Middle frontal gyrus (tissue), 1 donor: ENCODE results near the gene PTBP3.
"Not testable (repeated sequence)": the region's sequence is repeated elsewhere in the genome, so short reads cannot be mapped to it uniquely, and the experiment has no call there.

ENCODE experiments used
- DNase-seq: peaks from one replicate; pipeline ENCODE4 v3.0.0-alpha.2; 2015; ENCODE audit warnings: low spot score; ENCODE audit errors: extremely low spot score

The PTBP3 gene, protein sequence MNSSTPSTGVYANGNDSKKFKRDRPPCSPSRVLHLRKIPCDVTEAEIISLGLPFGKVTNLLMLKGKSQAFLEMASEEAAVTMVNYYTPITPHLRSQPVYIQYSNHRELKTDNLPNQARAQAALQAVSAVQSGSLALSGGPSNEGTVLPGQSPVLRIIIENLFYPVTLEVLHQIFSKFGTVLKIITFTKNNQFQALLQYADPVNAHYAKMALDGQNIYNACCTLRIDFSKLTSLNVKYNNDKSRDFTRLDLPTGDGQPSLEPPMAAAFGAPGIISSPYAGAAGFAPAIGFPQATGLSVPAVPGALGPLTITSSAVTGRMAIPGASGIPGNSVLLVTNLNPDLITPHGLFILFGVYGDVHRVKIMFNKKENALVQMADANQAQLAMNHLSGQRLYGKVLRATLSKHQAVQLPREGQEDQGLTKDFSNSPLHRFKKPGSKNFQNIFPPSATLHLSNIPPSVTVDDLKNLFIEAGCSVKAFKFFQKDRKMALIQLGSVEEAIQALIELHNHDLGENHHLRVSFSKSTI

DNA sequence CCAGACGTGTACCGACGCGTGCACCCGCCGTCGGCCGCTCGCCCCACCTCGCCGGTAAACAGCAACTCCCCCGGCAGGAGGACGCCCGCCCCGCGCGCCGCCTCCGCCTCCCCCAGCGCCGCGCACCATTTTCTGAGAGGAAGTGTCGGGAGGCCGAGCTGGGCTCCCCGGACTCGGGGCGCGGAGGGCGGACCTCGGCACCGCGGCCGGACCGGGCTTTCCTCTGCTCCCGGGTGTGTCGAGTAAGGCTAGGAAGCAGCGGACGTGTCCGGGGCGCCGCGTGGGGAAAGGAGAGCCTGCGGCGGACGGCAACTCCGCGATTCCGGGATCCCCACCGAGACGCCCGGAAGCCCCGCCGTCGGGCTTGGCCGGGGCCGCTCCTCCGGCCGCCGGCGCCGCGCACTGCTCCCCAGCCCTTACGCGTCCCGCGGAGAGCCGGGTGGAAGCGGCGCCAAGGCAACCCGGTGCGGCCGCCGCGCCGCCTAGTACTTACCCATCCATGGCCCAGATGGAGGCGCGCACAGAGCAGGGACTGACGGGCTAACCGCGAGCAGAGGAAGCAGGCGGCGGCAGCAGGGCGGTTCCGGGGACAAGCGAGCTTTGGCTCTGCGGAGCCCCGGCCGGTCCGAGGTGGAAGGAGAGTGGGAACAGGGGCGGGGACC lies at the start of gene PTBP3:
Gene PTBP3 (minus strand): TSS at position 643 of the 662 bp plus-strand sequence. CDS start 35,754 bp downstream, outside the sequence.
- no peak for DNase-seq

DNA sequence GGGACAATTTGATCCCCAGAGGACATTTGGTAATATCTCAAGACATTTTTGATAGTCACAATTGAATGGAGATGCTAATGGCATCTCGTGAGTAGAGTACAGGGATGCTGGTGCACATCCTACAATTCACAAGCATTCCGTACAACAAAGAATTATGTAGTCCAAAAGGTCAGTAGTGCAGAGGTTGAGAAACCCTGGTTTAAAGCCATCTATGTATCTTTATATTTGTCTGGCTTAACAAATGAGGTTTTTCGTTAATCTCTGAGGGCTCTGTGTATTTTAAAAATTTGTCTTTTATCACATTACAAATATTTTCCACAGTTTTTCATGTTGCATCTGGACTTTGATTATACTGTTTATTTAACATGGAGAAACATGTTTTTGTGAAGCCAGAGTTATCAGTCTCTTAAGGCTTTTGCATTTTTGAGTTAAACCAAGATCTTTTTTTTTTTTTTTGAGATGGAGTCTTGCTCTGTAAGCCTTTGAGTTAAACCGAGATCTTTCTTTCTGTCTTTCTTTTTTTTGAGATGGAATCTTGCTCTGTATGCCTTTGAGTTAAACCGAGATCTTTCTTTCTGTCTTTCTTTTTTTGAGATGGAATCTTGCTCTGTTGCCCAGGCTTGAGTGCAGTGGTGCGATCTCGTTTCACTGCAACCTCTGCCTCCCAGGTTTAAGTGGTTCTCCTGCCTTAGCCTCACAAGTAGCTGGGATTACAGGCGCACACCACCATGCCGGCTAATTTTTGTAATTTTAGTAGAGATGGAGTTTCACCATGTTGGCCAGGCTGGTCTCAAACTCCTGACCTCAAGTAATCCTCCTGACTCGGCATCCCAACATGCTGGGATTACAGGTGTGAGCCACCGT lies 49.3 kb upstream of the PTBP3 start:
- no peak for DNase-seq

DNA sequence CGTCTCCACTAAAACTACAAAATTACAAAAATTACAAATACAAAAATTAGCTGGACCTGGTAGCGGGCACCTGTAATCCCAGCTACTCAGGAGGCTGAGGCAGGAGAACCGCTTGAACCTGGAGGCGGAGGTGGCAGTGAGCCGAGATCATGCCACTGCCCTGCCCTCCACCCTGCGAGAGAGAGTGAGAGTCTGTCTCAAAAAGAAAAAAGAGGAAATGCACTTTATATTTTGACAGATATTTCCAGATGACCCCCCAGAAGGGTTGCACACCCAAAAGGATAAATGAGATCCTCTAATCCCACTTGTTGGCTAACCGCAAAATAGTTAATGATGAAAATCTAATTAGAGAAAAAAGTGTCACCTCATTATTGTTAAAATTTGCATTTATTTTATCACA lies 48.6 kb upstream of the PTBP3 start:
- no peak for DNase-seq

DNA sequence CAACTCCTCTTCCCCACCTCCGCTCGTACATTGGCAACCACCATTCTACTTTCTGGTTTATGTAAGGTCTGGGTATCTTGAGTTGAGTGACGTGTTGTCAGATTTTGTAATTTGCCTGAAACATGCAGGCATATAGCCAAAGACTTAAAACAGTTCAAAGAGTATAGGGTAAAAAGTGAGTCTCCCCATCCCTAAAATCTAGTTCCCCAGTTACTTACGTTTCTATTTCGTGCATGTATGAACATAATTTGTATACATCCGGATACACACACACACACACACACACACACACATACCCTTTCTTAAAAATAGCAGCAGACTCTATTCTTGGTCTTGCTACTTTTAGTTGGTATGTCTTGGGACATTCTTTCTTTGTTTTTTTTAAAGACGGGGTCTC lies 47.4 kb upstream of the PTBP3 start:
- DNase-seq = no peak

DNA sequence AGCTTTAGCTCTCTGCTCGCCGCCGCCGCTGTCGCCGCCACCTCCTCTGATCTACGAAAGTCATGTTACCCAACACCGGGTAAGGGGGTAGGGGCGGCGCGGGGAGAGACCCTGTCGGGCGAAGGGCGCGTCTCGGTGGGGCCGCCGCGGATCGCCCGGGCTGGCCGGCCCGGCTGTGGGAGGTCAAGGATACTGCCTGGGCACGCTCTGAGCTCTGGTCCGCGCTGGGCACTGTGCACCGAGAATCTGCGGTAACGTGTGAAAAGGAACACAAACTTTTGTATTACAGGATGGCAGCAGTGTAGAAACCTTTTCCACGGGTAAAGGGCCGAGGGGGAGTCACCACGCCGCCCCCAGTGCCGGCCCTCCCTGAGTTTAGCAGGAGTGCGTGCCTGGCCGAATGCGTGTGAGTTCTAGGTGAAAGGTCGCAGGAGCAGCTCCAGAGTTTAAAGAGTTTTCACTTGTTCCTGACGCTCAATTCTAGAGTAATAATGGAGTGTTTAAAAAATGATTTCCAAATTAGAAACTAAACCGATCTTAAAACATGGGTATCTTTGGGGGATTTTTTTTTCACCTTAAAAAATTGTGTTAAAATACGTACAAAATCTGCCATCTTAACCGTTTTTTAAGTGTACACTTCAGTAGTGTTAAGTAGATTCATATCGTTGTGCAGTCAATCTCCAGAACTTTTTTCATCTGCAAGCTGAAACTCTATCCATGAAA lies 46.8 kb upstream of the PTBP3 start, which contains the start of gene HSDL2:
Gene HSDL2 (plus strand): TSS at position 7 of the 723 bp plus-strand sequence. CDS start 56 bp downstream, at position 63.
- DNase-seq = no peak

DNA sequence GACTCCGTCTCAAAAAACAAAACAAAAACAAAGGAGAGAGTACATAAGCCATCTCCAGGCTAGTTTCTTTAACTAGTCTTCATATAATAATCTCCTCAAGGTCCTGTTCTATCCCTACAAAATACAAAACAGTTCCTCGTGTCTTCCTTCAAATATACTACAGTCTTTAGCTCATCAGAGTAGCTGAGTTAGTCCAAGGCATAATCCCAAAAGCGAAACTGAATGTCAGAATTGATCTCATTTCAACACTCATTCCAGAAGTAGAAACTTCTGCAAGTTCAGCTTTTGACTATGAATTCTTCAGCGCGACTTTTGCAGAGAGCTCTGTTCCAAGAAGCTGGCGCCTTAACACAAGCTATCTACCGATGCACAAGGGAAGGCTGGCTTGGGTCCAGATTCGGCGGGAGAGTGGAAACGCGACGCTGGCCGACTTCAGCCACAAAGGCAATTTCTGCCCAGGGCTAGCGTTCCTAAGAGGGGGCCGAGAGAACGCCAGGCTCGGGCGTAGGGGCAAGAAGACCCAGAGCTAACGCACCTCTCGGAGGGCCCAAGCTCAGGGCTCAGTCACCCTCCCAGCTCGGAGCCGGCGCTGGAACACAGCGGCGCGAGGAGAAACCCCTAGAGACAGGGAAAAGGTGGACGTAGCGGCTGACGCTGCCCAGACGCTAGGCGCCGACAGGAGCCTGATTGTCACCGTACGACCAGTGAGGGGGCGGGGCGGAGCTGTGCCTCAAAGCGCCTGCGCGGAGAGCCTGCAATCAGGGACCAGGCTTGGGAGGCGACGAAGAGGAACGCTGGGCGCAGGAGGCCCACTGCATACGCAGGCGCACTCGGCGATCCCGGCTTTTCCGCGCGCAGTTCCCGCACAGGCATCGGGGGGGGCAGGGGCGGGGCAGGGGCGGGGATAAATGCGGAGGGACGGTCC lies 46.0 kb upstream of the PTBP3 start:
- peak; percentile 97 for DNase-seq

DNA sequence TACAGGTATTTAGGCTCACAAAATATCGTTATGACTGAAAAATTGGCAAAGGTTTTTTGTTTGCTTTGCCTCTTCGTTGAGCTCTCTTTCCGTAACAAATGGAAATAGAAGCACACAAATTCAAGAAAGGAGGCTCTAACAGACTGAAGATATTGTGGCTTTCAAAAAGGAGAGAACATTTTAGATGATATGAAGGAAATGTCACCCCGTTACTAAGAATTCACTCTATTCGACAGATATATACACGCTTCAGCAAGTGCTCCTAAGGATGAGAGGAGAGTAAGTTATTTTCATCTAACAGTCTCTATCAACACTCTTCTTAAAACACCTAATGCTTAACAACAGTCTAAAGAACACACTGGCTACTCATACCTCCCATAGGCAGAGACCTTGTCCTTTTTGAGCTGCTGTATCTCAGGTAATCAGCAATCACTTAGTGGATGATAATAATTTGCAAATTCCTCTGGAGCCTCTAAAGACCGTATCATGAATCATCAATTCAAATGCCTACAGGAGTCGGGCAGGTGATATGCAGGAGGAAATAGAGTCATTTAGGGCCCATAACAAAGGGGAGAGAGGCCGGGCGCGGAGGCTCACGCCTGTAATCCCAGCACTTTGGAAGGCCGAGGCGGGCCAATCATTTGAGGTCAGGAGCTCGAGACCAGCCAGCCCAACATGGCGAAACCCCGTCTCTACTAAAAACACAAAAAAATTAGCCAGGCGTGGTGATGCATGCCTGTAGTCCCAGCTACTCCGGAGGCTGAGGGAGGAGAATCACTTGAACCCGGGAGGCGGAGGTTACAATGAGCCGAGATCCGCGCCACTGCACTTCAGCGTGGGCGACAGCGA lies 45.1 kb upstream of the PTBP3 start:
- no peak for DNase-seq

DNA sequence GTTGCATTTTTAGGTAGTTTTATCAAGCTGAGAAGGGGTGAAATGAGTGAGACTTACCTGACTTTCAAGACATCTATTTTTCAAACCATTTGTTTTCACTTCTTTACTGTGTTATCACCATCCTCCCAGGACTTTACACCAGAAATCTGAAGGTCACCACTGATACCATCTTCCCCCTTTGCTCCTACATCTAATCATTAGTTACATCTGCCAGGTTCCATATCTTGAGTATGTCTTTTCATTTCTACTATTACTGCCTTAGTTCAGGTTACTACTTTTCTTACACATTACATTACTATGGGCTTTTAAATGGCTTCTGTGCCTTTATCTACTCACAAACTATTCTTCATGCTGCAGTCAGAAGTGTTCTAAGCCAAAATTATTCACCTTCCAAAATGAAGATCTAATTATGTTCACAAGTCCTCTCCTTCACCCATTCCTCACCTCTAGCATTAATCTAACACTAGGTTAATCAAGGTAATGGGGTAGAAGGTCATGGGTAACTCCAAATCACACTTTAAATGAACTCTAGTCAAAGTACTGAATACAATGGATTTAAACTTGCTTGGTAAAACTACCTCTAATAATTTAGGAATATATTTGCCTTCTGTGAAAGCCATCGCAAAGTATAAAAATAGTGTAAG lies 44.4 kb upstream of the PTBP3 start:
- DNase-seq = no peak

DNA sequence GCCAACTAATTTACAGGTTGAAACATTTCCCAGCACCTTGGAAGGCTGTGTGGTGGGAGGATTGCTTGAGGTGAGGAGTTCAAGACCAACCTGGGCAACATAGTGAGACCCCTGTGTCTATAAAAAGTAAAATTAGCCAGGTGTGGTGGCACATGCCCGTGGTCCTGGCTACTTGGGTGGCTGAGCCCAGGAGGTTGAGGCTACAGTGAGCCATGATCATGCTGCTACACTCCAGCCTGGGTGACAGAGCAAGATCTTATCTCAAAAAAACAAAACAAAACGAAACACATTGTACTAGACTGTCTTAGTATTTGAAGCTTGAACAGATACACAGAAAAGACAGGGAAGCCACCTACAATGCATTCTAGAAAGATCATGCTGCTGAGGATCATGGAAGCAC lies 43.7 kb upstream of the PTBP3 start:
- DNase-seq = no peak

DNA sequence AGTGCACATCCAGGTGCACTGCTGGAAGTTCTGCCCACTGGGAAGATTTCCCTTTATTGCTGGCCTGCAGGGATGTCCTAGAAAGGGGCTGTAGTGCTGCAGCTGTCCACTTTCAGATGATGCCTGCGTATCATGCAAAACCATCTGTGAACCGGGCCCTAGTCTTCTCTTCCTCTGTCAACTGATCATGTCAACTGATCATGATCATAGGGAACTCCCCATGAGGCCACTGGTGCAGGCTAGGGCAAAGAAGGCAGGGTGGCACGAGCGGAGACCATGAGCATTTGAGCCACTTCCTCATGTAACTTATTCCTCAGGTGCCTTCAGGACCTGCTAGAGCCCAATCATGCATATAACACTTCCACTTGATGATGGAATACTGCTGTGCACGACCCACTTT lies 41.9 kb upstream of the PTBP3 start:
- DNase-seq = no peak

DNA sequence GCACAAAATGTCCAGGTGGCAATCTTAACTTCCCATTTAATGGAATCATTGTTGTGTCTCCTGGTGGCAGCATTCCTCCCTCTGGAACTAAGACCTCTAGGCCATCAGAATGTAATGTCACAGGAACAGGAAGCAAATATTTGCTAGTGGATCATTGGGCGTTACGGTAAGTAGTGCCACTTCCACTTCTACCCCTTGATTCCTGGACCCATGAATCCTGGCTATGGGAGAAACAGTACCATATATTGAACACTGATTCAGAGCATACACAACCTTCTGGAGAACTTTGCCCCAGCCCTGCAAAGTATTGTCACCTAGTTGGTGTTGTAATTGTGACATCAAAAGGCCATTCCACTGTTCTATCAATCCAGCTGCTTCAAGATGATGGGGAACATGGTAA lies 40.8 kb upstream of the PTBP3 start:
- not testable (repeated sequence) for DNase-seq

DNA sequence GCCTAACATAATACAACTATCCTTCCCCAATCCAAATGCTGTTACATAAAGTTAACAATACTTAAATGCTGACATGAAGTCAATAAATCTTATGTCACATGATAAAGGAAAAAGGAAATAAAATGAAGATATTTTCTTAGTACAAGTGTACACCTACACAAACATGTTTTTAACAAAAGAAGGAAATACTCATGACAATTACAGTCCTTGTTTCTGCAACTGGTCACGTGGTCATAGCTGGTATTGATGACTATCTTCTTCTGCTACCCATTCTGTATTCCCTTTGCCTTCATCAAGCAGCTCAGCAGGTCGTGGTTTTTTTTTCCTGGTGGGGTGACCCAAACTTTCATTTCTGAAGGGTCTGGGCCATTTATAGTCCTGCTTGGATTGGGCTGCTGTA lies 40.2 kb upstream of the PTBP3 start:
- not testable (repeated sequence) for DNase-seq

DNA sequence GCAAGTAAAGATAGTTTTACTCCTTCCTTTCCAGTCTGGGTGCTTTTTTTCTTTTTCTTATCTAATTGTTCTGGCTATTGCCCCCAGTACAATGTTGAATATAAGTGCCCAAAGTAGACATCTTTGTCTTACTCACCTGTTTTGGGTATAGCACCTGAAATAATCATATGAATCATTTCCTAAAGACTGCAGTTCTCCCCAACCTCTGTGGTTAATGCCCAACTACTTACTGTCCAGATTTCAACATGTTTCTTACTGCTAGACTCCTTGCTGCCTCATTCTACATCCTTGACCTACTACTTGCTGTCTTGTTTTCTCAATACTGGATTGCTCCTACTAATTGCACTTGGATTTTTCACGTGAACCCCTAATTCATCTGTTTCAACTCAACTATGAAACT lies 37.6 kb upstream of the PTBP3 start:
- DNase-seq = no peak

DNA sequence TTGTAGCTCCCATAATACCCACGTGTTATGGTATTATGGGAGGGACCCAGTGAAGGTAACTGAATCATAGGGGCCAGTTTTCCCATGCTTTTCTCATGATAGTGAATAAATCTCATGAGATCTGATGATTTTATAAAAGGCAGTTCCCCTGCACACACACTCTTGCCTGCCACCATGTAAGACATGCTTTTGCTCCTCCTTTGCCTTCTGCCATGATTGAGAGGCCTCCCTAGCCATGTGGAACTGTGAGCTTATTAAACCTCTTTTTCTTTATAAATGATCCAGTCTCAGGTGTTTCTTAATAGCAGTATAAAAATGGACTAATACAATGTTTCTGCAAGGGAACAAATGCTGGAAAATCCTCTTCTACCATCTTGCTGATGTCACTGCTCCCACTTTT lies 36.4 kb upstream of the PTBP3 start:
- DNase-seq = no peak

DNA sequence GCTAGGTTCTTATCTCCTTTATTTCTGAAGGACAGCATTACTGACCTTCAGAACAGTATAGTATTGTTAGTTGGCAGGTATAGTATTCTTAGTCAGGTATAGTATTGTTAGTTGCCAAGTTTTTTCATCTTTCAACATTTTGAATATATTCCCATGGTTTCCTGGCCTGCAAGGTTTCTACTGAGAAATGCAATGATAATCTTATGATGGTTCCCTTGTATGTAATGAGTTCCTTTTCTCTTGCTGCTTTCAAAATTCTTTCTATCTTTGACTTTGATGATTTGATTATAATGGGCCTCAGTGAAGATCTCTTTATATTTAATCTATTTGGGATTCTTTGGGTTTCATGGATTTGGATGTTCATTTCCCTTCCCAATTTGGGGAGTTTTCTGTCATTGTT lies 34.0 kb upstream of the PTBP3 start:
- no peak for DNase-seq

DNA sequence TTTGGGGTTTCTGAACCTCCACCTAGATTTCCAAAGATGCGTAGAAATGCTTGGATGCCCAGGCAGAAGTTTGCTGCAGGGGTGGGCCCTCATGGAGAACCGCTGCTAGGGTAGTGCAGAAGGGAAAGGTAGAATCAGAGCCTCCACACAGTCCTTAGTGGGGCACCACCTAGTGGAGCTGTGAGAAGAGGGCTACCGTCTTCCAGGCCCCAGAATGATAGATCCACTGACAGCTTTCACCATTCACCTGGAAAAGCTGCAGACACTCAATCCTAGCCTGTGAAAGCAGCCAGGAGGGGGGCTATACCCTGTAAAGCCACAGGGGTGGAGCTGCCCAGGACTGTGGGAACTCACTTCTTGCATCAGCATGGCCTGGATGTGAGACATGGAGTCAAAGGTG lies 33.2 kb upstream of the PTBP3 start:
- DNase-seq = no peak

DNA sequence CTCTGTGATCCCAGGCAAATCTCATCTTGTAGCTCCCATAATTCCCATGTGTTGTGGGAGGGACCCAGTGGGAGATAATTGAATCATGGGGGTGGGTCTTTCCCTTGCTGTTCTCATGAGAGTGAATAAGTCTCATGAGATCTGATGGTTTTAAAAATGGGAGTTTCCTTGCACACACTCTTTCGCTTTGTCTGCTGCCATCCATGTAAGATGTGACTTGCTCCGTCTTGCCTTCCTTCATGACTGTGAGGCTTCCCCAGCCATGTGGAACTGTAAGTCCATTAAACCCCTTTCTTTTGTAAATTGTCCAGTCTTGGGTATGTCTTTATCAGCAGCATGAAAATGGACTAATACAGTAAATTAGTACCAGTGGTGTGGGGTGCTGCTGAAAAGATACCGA lies 31.8 kb upstream of the PTBP3 start:
- not testable (repeated sequence) for DNase-seq

DNA sequence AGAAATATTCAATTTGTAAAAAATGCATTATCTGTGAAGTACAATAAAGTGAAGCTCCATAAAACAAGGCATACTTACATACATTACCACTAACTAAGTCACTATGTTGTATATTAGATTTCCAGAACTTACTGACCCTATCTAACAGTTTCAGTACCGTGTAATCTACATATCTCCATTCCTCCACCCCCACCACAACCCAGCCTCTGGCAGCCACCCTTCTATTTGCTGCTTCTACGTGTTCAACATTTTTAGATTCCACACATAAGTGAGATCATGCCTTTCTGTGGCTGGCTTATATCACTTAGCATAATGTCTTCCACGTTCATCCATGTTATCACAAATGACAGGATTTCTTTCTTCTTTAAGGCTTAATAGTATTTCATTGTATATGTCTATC lies 31.3 kb upstream of the PTBP3 start:
- DNase-seq = no peak
